Astrocyte (in vitro differentiated cells and primary cell): ENCODE measurements around the gene CSNK1G2.

Source experiments
- EZH2 ChIP-seq: IDR thresholded peaks from 2 replicates; pipeline ENCODE4 v1.6.1; 2012; ENCODE audit warnings: mild to moderate bottlenecking, low read length, inconsistent platforms; ENCODE audit not compliant: insufficient read depth
- TF ChIP-seq, protein P1 (sequence below): IDR thresholded peaks from 2 replicates; pipeline ENCODE4 v1.5.1; 2011; ENCODE audit warnings: low read depth, mild to moderate bottlenecking, inconsistent platforms, low read length, moderate library complexity; ENCODE audit not compliant: insufficient read depth

DNA sequence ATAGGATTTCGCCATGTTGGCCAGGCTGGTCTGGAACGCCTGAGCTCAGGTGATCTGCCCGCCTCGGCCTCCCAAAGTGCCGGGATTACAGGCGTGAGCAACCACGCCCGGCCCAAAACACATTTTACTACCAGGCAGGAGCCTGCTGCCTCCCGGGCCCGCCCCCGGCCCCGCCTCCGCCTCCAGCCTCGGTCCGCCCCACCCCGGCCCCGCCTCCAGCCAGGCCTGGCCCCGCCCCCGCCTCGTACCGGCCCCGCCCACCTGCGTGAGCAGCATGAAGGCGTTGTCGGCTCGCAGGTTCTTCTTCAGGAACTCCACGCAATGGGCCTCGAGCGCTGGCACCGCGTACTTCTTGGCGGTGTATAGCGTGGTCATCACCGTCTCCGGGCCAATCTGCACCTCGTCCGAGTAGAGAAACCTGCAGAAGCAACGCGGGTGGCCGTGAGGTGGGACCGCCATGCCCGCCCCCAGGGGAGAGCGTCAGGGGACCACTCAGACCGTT is 51.8 kb downstream of the CSNK1G2 start:
- TF ChIP-seq, protein P1, sequence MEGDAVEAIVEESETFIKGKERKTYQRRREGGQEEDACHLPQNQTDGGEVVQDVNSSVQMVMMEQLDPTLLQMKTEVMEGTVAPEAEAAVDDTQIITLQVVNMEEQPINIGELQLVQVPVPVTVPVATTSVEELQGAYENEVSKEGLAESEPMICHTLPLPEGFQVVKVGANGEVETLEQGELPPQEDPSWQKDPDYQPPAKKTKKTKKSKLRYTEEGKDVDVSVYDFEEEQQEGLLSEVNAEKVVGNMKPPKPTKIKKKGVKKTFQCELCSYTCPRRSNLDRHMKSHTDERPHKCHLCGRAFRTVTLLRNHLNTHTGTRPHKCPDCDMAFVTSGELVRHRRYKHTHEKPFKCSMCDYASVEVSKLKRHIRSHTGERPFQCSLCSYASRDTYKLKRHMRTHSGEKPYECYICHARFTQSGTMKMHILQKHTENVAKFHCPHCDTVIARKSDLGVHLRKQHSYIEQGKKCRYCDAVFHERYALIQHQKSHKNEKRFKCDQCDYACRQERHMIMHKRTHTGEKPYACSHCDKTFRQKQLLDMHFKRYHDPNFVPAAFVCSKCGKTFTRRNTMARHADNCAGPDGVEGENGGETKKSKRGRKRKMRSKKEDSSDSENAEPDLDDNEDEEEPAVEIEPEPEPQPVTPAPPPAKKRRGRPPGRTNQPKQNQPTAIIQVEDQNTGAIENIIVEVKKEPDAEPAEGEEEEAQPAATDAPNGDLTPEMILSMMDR, result no peak
- no peak for TF ChIP-seq EZH2
